HepG2 (cell line): Measurements from ENCODE around the gene KDM3B. TPM values are rescaled to one million over a fixed set of nuclear protein-coding genes. Genes with fewer than 3 reads are reported as not detected.

ENCODE experiments used
- AFF4 ChIP-seq: sonication (generic); formaldehyde crosslinking; IDR thresholded peaks from 2 replicates; pipeline ENCODE4 v1.4.0; 2020; ENCODE audit warnings: missing genetic modification reagents
- FOXK1 ChIP-seq: sonication (generic); formaldehyde crosslinking; IDR thresholded peaks from 2 replicates; pipeline ENCODE4 v1.4.0; 2020; ENCODE audit warnings: low read depth, missing genetic modification reagents, borderline replicate concordance
- HNF4G ChIP-seq, 2 experiments: sonication (generic) in 1 of 2; formaldehyde crosslinking in 1 of 2; IDR thresholded peaks; 2 replicates each; pipeline versions ENCODE4 v1.4.0 to v1.6.1; 2011 to 2020; ENCODE audit warnings: borderline replicate concordance in 2 of 2, low read depth in 2 of 2, mild to moderate bottlenecking in 2 of 2, low read length in 1 of 2, missing genetic modification reagents in 1 of 2, moderate library complexity in 1 of 2
- KDM6A ChIP-seq: IDR thresholded peaks from 2 replicates; pipeline ENCODE4 v1.6.1; 2016; ENCODE audit warnings: low read depth
- NR2F2 ChIP-seq: IDR thresholded peaks from 2 replicates; pipeline ENCODE4 v1.6.1; 2012; ENCODE audit warnings: low read depth, inconsistent platforms, borderline replicate concordance
- NRL ChIP-seq: sonication (generic); formaldehyde crosslinking; IDR thresholded peaks from 2 replicates; pipeline ENCODE4 v1.5.0; 2020; ENCODE audit warnings: missing genetic modification reagents, mild to moderate bottlenecking, moderate library complexity, borderline replicate concordance
- RORA ChIP-seq: sonication (generic); formaldehyde crosslinking; IDR thresholded peaks from 2 replicates; pipeline ENCODE4 v1.5.0; 2020; ENCODE audit warnings: mild to moderate bottlenecking, missing genetic modification reagents, moderate library complexity
- SCMH1 ChIP-seq: sonication (generic); formaldehyde crosslinking; IDR thresholded peaks from 2 replicates; pipeline ENCODE4 v1.9.0; 2021; ENCODE audit warnings: missing genetic modification reagents, mild to moderate bottlenecking, borderline replicate concordance
- TGIF2 ChIP-seq: IDR thresholded peaks from 2 replicates; pipeline ENCODE4 v1.6.1; 2016; ENCODE audit warnings: control low read depth, missing compliant biosample characterization
- TRAFD1 ChIP-seq: sonication (generic); formaldehyde crosslinking; IDR thresholded peaks from 2 replicates; pipeline ENCODE4 v1.5.1; 2020; ENCODE audit warnings: missing genetic modification reagents, mild to moderate bottlenecking, borderline replicate concordance
- ZFAT ChIP-seq: sonication (generic); formaldehyde crosslinking; conservative IDR thresholded peaks from 2 replicates; pipeline ENCODE4 v1.8.1; 2023; ENCODE audit warnings: missing genetic modification reagents, inconsistent platforms
- ZNF234 ChIP-seq: sonication (generic); formaldehyde crosslinking; conservative IDR thresholded peaks from 2 replicates; pipeline ENCODE4 v1.5.1; 2020; ENCODE audit warnings: mild to moderate bottlenecking, missing genetic modification reagents
- ZNF253 ChIP-seq: sonication (generic); formaldehyde crosslinking; IDR thresholded peaks from 2 replicates; pipeline ENCODE4 v1.8.0; 2022; ENCODE audit warnings: mild to moderate bottlenecking, missing genetic modification reagents, borderline replicate concordance
- ZNF550 ChIP-seq: sonication (generic); formaldehyde crosslinking; IDR thresholded peaks from 2 replicates; pipeline ENCODE4 v1.4.0; 2020; ENCODE audit warnings: mild to moderate bottlenecking, missing genetic modification reagents, borderline replicate concordance
- ZNF687 ChIP-seq: sonication (generic); formaldehyde crosslinking; IDR thresholded peaks from 2 replicates; pipeline ENCODE4 v1.5.1; 2020; ENCODE audit warnings: mild to moderate bottlenecking, missing genetic modification reagents, moderate library complexity
- ZNF713 ChIP-seq: sonication (generic); formaldehyde crosslinking; IDR thresholded peaks from 2 replicates; pipeline ENCODE4 v1.4.0; 2020; ENCODE audit warnings: mild to moderate bottlenecking, missing genetic modification reagents
- ZNF790 ChIP-seq: sonication (generic); formaldehyde crosslinking; IDR thresholded peaks from 2 replicates; pipeline ENCODE4 v1.8.0; 2022; ENCODE audit warnings: missing genetic modification reagents, mild to moderate bottlenecking, borderline replicate concordance
- polyA plus RNA-seq, 8 experiments: library from polyadenylated mRNA; depleted of rRNA in 3 of 8; stranded (reverse) in 7 of 8; unstranded in 1 of 8; fragments of >200 nt; fragmentation: Illumina TruSeq in 4 of 8; extraction: Trizol in 4 of 8; gene quantifications; 2 replicates each; pipeline versions ENCODE4 v1.2.1 to v1.2.3, GENCODE V29; 2011 to 2016; ENCODE audit warnings: low read depth in 4 of 8, missing spikeins in 1 of 8, mixed read lengths in 1 of 8; ENCODE audit not compliant: insufficient read depth in 1 of 8
- total RNA-seq, 5 experiments: library from RNA; depleted of rRNA; stranded (reverse); fragments of >200 nt; fragmentation: Illumina TruSeq; extraction: Trizol; gene quantifications; 2 replicates each; pipeline ENCODE4 v1.2.3, GENCODE V29; 2016; ENCODE audit warnings: low read depth in 1 of 5
- TF ChIP-seq, protein P1 (sequence below): sonication (generic); formaldehyde crosslinking; IDR thresholded peaks from 2 replicates; pipeline ENCODE4 v1.4.0; 2020; ENCODE audit warnings: missing genetic modification reagents, low read depth, mild to moderate bottlenecking, borderline replicate concordance

KDM3B gene
- total and polyA plus RNA-seq, 2 of the 13 experiments (the other 11 are each of a cell fraction or from before 2014, with no cell fraction given), result 19.7 to 34.3 TPM

- TF ChIP-seq, protein P1, sequence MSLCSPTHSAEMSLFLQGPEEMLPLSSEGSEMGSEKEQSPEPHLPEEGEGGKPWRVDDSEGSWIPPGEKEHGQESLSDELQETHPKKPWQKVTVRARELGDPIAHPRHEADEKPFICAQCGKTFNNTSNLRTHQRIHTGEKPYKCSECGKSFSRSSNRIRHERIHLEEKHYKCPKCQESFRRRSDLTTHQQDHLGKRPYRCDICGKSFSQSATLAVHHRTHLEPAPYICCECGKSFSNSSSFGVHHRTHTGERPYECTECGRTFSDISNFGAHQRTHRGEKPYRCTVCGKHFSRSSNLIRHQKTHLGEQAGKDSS, result 0 out of 2 replicates have a peak, but pooled peaks have one; percentile 27
- no peak for TF ChIP-seq HNF4G (IDR thresholded peaks at IDR 0.05; ENCODE audit: borderline replicate concordance, low read depth, low read length)
- TF ChIP-seq HNF4G (CRISPR knock-in tag; IDR thresholded peaks at IDR 0.05; ENCODE audit: borderline replicate concordance, low read depth), result no peak; the same call in 1 of the 2 replicates
- no peak for TF ChIP-seq AFF4 (CRISPR knock-in tag)
- no peak for TF ChIP-seq NR2F2
- no peak for TF ChIP-seq TRAFD1 (CRISPR knock-in tag)
- TF ChIP-seq NRL (CRISPR knock-in tag), result no peak
- no peak for TF ChIP-seq ZNF713
- no peak for TF ChIP-seq ZNF253 (CRISPR knock-in tag)
- TF ChIP-seq FOXK1 (CRISPR knock-in tag), result no peak
- no peak for TF ChIP-seq ZFAT (CRISPR knock-in tag)
- TF ChIP-seq ZNF550 (CRISPR knock-in tag), result no peak
- TF ChIP-seq KDM6A (CRISPR knock-in tag), result no peak
- no peak for TF ChIP-seq SCMH1 (CRISPR knock-in tag)
- TF ChIP-seq ZNF687 (CRISPR knock-in tag), result peak; percentile 72
- TF ChIP-seq ZNF234 (CRISPR knock-in tag), result no peak
- TF ChIP-seq ZNF790 (CRISPR knock-in tag), result no peak
- 0 out of 2 replicates have a peak, but pooled peaks have one; percentile 32 for TF ChIP-seq TGIF2 (CRISPR knock-in tag)
- TF ChIP-seq RORA (CRISPR knock-in tag), result no peak
Measured at GRCh38 chr5:138439477-138440158, 87.1 kb downstream of the KDM3B start (continued).
